Islet precursor cell (in vitro differentiated cells): Measurements from ENCODE around the gene DARS1.

Experiments used
- DNase-seq: peaks from one replicate; pipeline ENCODE4 v3.0.0-alpha.2; 2018

The DARS1 gene

GRCh38 chr2:135876066-135876711 lies 109.2 kb downstream of the DARS1 start, which contains the start of gene MCM6:
Gene MCM6, minus strand, starts transcription at chr2:135876443. Its CDS starts 78 bp downstream, at chr2:135876365.
- peak; percentile 99 for DNase-seq

- DNase-seq: peak; percentile 79
These were observed 109.8 kb downstream of the DARS1 start for GRCh38 chr2:135875491-135876065.

GRCh38 chr2:135874777-135875365 lies 110.6 kb downstream of the DARS1 start:
- DNase-seq: no peak

- no peak for DNase-seq
These were observed 114.9 kb downstream of the DARS1 start for GRCh38 chr2:135870571-135870970.

GRCh38 chr2:135863233-135863632 lies 122.2 kb downstream of the DARS1 start:
- no peak for DNase-seq

DNA sequence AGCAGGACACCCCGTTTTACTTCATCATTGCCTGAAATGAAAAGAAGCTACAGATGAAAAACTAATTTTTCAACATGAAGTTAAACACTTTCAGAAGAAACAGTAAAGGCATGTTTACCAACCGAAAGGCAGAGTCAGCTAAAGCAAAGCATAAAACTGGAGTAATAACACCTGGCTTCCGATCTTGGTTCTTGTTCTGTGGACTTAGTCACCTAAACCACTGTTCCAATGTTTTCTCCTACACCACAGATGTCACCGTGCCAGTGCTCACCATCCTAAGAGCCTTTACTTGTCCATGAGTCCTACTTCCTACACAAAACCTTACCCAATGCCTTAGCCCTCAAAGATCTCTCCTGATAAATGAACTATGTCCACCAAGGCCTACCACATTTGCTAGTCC lies 122.7 kb downstream of the DARS1 start:
- no peak for DNase-seq
